ENCODE results near the gene TCF7L2.

The TCF7L2 gene

GRCh38 chr10:113030453-113030852, 80.4 kb downstream of the TCF7L2 start:
- TF ChIP-seq REST (IDR thresholded peaks at IDR 0.05; ENCODE audit: insufficient read depth in 1 of 2, low read depth in 2 of 2, low read length in 2 of 2) (no peak), FOXP2 (optimal IDR thresholded peaks at IDR 0.05; ENCODE audit: borderline replicate concordance, extremely low read depth, extremely low read length, insufficient read depth) (no peak), SIN3A (IDR thresholded peaks at IDR 0.05; ENCODE audit: borderline replicate concordance, insufficient read depth, low read length) (no peak), TAF1 (IDR thresholded peaks at IDR 0.05; ENCODE audit: borderline replicate concordance, insufficient read depth, low read length) (no peak), POLR2AphosphoS5 (IDR thresholded peaks at IDR 0.05; ENCODE audit: low read depth, low read length) (no peak)

GRCh38 chr10:113031147-113031546, 81.1 kb downstream of the TCF7L2 start:
- TF ChIP-seq SIN3A (IDR thresholded peaks at IDR 0.05; ENCODE audit: borderline replicate concordance, insufficient read depth, low read length) (no peak), REST (IDR thresholded peaks at IDR 0.05; ENCODE audit: insufficient read depth in 1 of 2, low read depth in 2 of 2, low read length in 2 of 2) (no peak), TAF1 (IDR thresholded peaks at IDR 0.05; ENCODE audit: borderline replicate concordance, insufficient read depth, low read length) (no peak), POLR2AphosphoS5 (IDR thresholded peaks at IDR 0.05; ENCODE audit: low read depth, low read length) (no peak), FOXP2 (optimal IDR thresholded peaks at IDR 0.05; ENCODE audit: borderline replicate concordance, extremely low read depth, extremely low read length, insufficient read depth) (no peak)

GRCh38 chr10:113033991-113034390, 83.9 kb downstream of the TCF7L2 start:
- no peak for TF ChIP-seq TAF1 (IDR thresholded peaks at IDR 0.05; ENCODE audit: borderline replicate concordance, insufficient read depth, low read length)
- TF ChIP-seq REST (IDR thresholded peaks at IDR 0.05; ENCODE audit: insufficient read depth in 1 of 2, low read depth in 2 of 2, low read length in 2 of 2): no peak
- no peak for TF ChIP-seq FOXP2 (optimal IDR thresholded peaks at IDR 0.05; ENCODE audit: borderline replicate concordance, extremely low read depth, extremely low read length, insufficient read depth)
- no peak for TF ChIP-seq POLR2AphosphoS5 (IDR thresholded peaks at IDR 0.05; ENCODE audit: low read depth, low read length)
- no peak for TF ChIP-seq SIN3A (IDR thresholded peaks at IDR 0.05; ENCODE audit: borderline replicate concordance, insufficient read depth, low read length)

DNA sequence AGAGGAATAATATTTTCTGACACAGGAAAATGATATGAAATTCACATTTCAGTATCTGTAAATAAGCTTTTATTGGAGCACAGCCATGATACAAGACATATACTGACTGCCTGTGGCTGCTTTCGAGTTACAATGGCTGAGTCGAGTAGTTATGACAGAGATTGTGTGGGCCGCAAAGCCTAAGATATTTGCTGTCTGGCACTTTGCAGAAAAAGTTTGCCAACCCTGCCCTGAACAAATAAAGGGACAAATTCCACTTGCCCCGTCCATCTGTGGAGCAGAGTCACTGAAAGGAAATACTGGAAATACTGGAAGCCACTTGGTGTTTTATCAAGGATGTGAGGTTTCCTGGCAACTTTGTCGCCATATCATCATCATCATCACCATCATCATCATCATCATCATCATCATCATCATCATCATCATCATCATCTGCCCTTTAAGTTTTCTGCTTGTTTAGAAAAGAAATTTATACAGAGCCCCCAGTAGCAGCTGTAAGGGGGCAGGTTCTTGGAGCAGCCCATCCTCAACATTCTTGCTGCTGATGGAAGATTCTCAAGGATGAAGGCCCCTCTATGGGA, 85.8 kb downstream of the TCF7L2 start:
- TF ChIP-seq POLR2AphosphoS5 (IDR thresholded peaks at IDR 0.05; ENCODE audit: low read depth, low read length) (no peak), REST (IDR thresholded peaks at IDR 0.05; ENCODE audit: insufficient read depth in 1 of 2, low read depth in 2 of 2, low read length in 2 of 2) (no peak)

GRCh38 chr10:113036619-113037018, 86.6 kb downstream of the TCF7L2 start:
- no peak for TF ChIP-seq FOXP2 (optimal IDR thresholded peaks at IDR 0.05; ENCODE audit: borderline replicate concordance, extremely low read depth, extremely low read length, insufficient read depth)
- no peak for TF ChIP-seq POLR2AphosphoS5 (IDR thresholded peaks at IDR 0.05; ENCODE audit: low read depth, low read length)
- TF ChIP-seq TAF1 (IDR thresholded peaks at IDR 0.05; ENCODE audit: borderline replicate concordance, insufficient read depth, low read length): no peak
- TF ChIP-seq SIN3A (IDR thresholded peaks at IDR 0.05; ENCODE audit: borderline replicate concordance, insufficient read depth, low read length): no peak
- TF ChIP-seq REST (IDR thresholded peaks at IDR 0.05; ENCODE audit: insufficient read depth in 1 of 2, low read depth in 2 of 2, low read length in 2 of 2): no peak

Measured in PFSK-1 (cell line).